Mucosa of gallbladder (tissue), 1 donor: ENCODE data around the gene GPR137. TPM values are rescaled to one million over a fixed set of nuclear protein-coding genes. Genes with fewer than 3 reads are reported as not detected.
A peak's percentile ranks its signal among the peaks of the same experiment; 100 is the strongest.
"Not testable (repeated sequence)": the region's sequence is repeated elsewhere in the genome, so short reads cannot be mapped to it uniquely, and the experiment has no call there.

ENCODE experiments used
- DNase-seq: peaks from one replicate; pipeline ENCODE4 v3.0.0-alpha.2; 2020; ENCODE audit warnings: low spot score
- total RNA-seq: library from RNA; stranded (reverse); gene quantifications from one replicate; pipeline ENCODE4 v1.2.1, GENCODE V29; 2021
- donor health status: DM: no; HTN: no; CAD: no.

Gene GPR137
- total RNA-seq: 105 TPM

GRCh38 chr11:64284962-64285884 lies at the start of gene GPR137:
Gene GPR137, plus strand, starts transcription at chr11:64285848. Its CDS starts 677 bp downstream, at chr11:64286525.
- peak; percentile 85 for DNase-seq

GRCh38 chr11:64237484-64237951 lies 48.1 kb upstream of the GPR137 start:
- DNase-seq: peak; percentile 90

- DNase-seq: no peak
These were observed 47.6 kb upstream of the GPR137 start for GRCh38 chr11:64238076-64238475.

- DNase-seq: no peak
These were observed 46.6 kb upstream of the GPR137 start for GRCh38 chr11:64238999-64239398.

GRCh38 chr11:64239662-64240434 lies 45.8 kb upstream of the GPR137 start:
- DNase-seq: peak; percentile 52

- peak; percentile 98 for DNase-seq
These were observed 45.0 kb upstream of the GPR137 start, which contains the start of gene FKBP2 for GRCh38 chr11:64240435-64241240. Gene FKBP2, plus strand, starts transcription at chr11:64241095. Its CDS starts 1,293 bp downstream, at chr11:64242388.

- DNase-seq: peak; percentile 100
These were observed 44.5 kb upstream of the GPR137 start for GRCh38 chr11:64241241-64241490.

- peak; percentile 42 for DNase-seq
These were observed 43.9 kb upstream of the GPR137 start for GRCh38 chr11:64241491-64242374.

- DNase-seq: no peak
These were observed 42.3 kb upstream of the GPR137 start for GRCh38 chr11:64243236-64243854.

GRCh38 chr11:64244107-64244506 lies 41.5 kb upstream of the GPR137 start:
- no peak for DNase-seq

GRCh38 chr11:64244966-64245365 lies 40.7 kb upstream of the GPR137 start:
- no peak for DNase-seq

- no peak for DNase-seq
These were observed 40.2 kb upstream of the GPR137 start for GRCh38 chr11:64245401-64245796.

- peak; percentile 60 for DNase-seq
These were observed 39.6 kb upstream of the GPR137 start for GRCh38 chr11:64245797-64246620.

GRCh38 chr11:64246621-64246870 lies 39.1 kb upstream of the GPR137 start:
- DNase-seq: not testable (repeated sequence)

GRCh38 chr11:64246871-64247728 lies 38.5 kb upstream of the GPR137 start, which contains the start of gene PPP1R14B:
Gene PPP1R14B, minus strand, starts transcription at chr11:64246943. Its CDS starts 270 bp downstream, at chr11:64246673.
- peak; percentile 82 for DNase-seq

GRCh38 chr11:64247729-64248531 lies 37.7 kb upstream of the GPR137 start:
- no peak for DNase-seq

GRCh38 chr11:64248578-64248977 lies 37.1 kb upstream of the GPR137 start:
- DNase-seq: no peak

- DNase-seq: no peak
These were observed 36.6 kb upstream of the GPR137 start for GRCh38 chr11:64249038-64249437.
